GM18520 (cell line): ENCODE data around the gene ABHD12B.
"Not testable (repeated sequence)": the region's sequence is repeated elsewhere in the genome, so short reads cannot be mapped to it uniquely, and the experiment has no call there.

Experiments
- ATAC-seq: cut with Tn5 transposase; IDR thresholded peaks from one replicate; pipeline ENCODE4 v1.9.1; 2021; ENCODE audit not compliant: unreplicated experiment

Gene ABHD12B

DNA sequence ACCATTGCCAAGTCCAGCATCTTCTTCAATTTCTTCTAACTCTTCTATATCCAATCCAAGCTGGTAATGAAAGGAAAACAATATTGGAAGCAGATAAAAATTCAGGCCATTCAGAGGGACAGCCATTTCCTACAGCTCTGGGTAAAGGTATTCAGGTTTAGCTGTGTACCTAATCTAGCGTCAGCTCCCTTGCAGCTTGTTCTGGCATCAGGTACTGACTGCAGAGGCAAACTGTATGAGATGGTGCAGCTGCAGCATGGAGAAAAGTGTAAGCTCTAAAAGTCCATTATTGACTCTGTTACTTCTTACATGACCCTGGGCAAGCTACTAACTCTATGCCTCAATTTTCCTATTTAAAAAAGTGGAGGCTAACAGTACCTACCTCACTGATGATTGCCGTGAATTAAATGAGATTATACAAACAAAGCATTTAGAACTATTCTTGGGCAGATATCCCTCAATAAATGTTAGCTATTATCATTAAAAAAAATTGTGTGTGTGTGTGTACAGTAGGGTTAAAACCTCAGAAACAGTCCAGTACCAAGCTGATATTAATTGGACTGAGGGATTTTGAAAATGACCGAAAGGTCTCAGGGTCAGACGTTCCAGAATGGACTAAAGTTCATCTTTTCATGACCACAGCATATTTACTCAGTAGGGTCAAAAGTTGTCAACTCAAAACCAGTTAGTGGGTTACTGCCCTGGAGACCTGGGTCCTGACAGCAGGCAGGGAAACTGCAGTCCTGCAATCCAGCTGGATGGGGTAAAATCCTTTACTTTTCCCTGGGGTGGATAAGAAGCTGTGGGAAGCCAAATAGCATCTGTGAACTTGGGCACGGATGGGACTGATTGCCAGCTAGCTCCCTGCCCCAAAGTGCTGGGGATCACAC is 63.5 kb downstream of the ABHD12B start:
- no peak for ATAC-seq

- ATAC-seq = no peak
Measured at GRCh38 chr14:50936016-50936340, 64.1 kb downstream of the ABHD12B start.

GRCh38 chr14:50936882-50937281 is 65.0 kb downstream of the ABHD12B start:
- ATAC-seq = no peak

- no peak for ATAC-seq
Measured at GRCh38 chr14:50937325-50937724, 65.5 kb downstream of the ABHD12B start.

DNA sequence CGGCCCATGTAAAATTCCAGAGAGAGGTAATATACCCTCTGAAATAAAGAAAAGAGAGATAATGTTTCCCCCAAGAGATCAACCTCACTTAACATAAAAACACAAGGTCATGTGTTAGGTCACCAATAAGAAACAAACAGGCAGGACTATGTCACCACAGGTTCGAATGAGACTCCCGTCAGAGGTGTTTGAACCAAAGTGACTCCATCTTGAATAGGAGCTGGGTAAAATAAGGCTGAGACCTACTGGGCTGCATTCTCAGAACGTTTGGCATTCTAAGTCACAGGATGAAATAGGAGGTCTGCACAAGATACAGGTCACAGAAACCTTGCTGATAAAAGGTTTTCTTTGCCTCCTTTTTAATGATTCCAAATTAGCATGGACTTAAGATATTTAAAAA is 65.9 kb downstream of the ABHD12B start:
- no peak for ATAC-seq

- no peak for ATAC-seq
Measured at GRCh38 chr14:50941151-50941550, 69.3 kb downstream of the ABHD12B start.

- not testable (repeated sequence) for ATAC-seq
Measured at GRCh38 chr14:50941638-50942037, 69.8 kb downstream of the ABHD12B start.

GRCh38 chr14:50943261-50943942 is 71.5 kb downstream of the ABHD12B start:
- no peak for ATAC-seq

- no peak for ATAC-seq
Measured at GRCh38 chr14:50943943-50944646, 72.2 kb downstream of the ABHD12B start, which contains the start of gene PYGL. PYGL (minus strand) TSS chr14:50944483; CDS start chr14:50944403, 80 bp downstream.

DNA sequence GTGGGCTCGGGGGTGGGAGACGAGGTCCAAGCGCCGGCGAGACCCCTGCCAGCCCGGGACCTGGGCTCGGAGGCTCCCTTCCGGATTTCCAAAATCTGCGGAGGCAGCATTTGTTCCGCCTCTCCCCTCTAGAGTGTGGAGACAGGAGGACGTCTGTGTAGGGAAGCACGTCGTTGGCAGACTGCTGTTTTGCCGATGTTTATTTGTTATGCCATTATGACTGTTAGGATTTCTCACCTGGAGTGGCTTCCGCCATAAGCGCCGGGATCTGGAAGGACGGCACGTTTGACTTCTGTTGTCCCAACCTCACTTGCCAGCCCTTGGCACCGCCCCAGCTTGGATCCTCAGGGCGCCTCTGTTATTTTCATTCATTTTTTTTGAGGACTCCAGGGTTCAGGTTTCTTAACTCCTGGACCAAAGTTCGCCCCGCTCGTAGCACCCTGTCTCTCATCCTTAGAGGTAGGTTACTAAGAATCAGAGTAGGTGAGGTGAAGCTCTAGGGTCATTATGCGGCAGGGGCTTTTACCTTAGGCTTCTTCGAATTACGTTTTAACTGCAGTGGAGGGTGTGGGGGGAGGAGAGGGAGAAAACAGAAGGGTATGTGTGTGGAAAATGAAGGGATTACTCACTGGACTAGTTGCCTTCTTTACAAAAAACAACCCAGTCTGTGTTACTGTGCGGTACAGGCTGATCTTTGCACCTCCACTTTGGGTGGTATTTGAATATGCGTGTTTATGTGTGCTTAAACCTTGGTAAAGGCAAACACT is 73.0 kb downstream of the ABHD12B start:
- no peak for ATAC-seq

DNA sequence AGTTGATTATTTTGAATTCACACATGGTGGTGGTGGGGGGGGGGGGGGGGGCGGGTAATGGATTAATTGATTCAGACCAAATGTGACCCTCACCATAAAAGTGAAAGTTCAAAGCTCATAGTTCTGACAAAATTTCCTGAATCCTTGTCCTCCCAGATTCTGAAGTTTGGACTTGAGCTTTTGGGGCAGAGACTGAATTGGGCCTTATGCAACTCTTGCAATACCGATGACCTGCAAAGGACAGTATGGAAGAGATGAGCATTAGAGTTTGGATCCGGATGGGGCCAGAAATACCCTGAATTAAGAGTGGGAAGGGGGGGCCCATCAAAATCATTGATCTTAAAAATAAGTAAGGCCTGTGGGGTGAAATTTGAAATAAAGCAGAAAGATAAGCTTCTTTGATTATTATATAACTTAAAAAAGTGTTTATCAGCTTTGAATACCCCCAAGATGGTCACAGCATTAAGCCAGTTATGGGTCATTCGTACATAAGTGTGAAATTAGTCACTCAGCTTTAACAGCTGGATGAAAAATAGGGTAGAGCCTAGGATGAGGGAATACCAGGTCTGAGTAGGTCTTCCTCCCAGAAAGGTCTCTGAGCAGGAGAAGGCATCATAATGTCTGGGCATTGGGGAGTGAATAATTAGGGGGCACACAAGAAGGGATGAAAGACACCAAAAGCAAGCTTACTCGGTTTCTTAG is 74.5 kb downstream of the ABHD12B start:
- no peak for ATAC-seq

DNA sequence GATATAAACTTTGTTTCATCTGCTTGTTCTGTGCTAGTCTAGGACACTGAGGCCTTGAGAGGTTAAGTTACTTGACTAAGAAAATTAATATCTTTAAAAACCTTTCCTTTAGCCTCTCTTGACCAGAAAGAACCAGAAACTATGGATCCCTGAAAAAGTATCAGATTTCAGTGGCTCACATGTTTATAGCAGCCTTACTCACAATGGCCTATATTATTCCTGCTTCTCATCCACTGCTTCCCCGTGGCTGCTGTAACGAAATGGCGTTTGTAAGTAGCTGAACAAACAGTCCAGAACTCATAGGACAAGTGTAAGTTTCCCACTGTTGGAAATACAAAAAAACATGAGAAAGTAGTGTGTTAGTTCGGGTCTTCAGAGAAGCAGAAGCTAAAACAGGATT is 75.6 kb downstream of the ABHD12B start:
- ATAC-seq = no peak

- no peak for ATAC-seq
Measured at GRCh38 chr14:50948205-50948604, 76.4 kb downstream of the ABHD12B start.

GRCh38 chr14:50951032-50951431 is 79.2 kb downstream of the ABHD12B start:
- ATAC-seq = no peak

DNA sequence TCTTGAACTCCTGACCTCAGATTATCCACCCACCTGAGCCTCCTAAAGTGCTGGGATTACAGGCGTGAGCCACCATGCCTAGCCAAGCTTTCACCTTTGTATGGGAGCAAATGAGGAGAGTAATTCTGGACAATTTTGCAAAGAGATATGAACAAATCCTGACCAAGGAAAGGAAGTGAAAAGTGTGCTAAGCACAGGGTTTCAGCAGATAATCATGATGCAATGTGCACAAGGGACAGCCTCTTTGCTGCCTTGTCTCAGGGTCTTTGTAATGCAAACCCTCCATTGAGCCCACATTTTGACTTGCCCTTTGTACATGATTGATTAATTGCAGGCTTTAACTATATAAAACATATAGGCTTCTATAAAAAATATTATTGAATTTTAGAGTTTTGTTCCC is 81.6 kb downstream of the ABHD12B start:
- ATAC-seq = no peak
